HCT116 (cell line): ENCODE results near the gene KMT2E. TPM values are rescaled to one million over a fixed set of nuclear protein-coding genes. Genes with fewer than 3 reads are reported as not detected.

Source experiments
- ATAC-seq: fragments of 200-7000 bp; cut with Tn5 transposase; 2 replicates; pipeline ENCODE4 v1.9.1; 2020; ENCODE audit warnings: mild to moderate bottlenecking, moderate library complexity
- BruUV-seq: library from RNA; stranded (reverse); fragments of 400-500 nt; replicated peaks from 2 replicates; lab custom pipeline; 2021; lab: Mats Ljungman, UMichigan
- CTCF ChIA-PET: fragments of 300-600 bp; sonication (Branson Sonifier 250); formaldehyde crosslinking; loops from one replicate; lab custom pipeline; 2021; ENCODE audit warnings: antibody characterized with exemption; lab: Charles Lee
- POLR2A ChIA-PET: fragments of 300-600, 350-600 bp; sonication (Branson Sonifier 250); formaldehyde crosslinking; loops from one replicate; lab custom pipeline; 2021; ENCODE audit warnings: antibody characterized with exemption; lab: Charles Lee
- RAD21 ChIA-PET, 2 experiments: fragments of 300-600 bp; sonication (Branson Sonifier 250); formaldehyde crosslinking; loops; one replicate each; lab custom pipeline; 2023; ENCODE audit warnings: low total read pairs in 2 of 2; ENCODE audit not compliant: uncharacterized antibody in 2 of 2, unreplicated experiment in 2 of 2, low non-redundant PET in 1 of 2; lab: Charles Lee
- DNase-seq: peaks from one replicate; pipeline ENCODE4 v3.0.0-alpha.2; 2010; ENCODE audit warnings: low read depth, low spot score
- H2AFZ ChIP-seq: fragments of 200-600 bp; shearing (Covaris generic), sonication (generic); 2 replicates; pipeline ENCODE4 v1.6.1; 2017; ENCODE audit warnings: low read depth, mixed run types, mixed read lengths, antibody characterized with exemption, low read length; ENCODE audit not compliant: poor library complexity, severe bottlenecking
- H3K27ac ChIP-seq: 2 replicates; pipeline ENCODE4 v1.5.1; 2012; ENCODE audit warnings: low read depth, low read length
- H3K27me3 ChIP-seq: fragments of 200-600 bp; sonication (generic); 2 replicates; pipeline ENCODE4 v1.6.1; 2016; ENCODE audit warnings: mixed run types, low read length, mixed read lengths; ENCODE audit not compliant: insufficient read depth
- H3K36me3 ChIP-seq, 2 experiments: fragments of 200-500 bp in 1 of 2; fragments of 200-600 bp in 1 of 2; sonication (Bioruptor generic) in 1 of 2; sonication (generic) in 1 of 2; 2 replicates each; pipeline versions ENCODE4 v1.5.1 to v1.6.1; 2014 to 2016; ENCODE audit warnings: low read length in 2 of 2, inconsistent platforms in 1 of 2, mixed read lengths in 1 of 2, mixed run types in 1 of 2; ENCODE audit not compliant: insufficient read depth in 2 of 2, control insufficient read depth in 1 of 2
- H3K4me1 ChIP-seq, 2 experiments: fragments of 200-600 bp in 1 of 2; sonication (generic) in 1 of 2; 2 replicates each; pipeline versions ENCODE4 v1.5.1 to v1.6.1; 2012 to 2017; ENCODE audit warnings: low read length in 2 of 2, inconsistent platforms in 1 of 2, mild to moderate bottlenecking in 1 of 2, mixed read lengths in 1 of 2, mixed run types in 1 of 2, moderate library complexity in 1 of 2; ENCODE audit not compliant: insufficient read depth in 2 of 2, control insufficient read depth in 1 of 2
- H3K4me2 ChIP-seq: fragments of 200-600 bp; sonication (generic); 2 replicates; pipeline ENCODE4 v1.6.1; 2017; ENCODE audit warnings: mixed run types, low read length, mixed read lengths
- H3K4me3 ChIP-seq, 2 experiments: fragments of 200-600 bp in 1 of 2; sonication (generic) in 1 of 2; replicated peaks in 1 of 2; 2 replicates each; pipeline ENCODE4 v1.5.1; 2011 to 2016; ENCODE audit warnings: low read length in 2 of 2, control low read depth in 1 of 2, low read depth in 1 of 2, mild to moderate bottlenecking in 1 of 2, mixed read lengths in 1 of 2, mixed run types in 1 of 2
- H3K79me2 ChIP-seq: fragments of 200-600 bp; sonication (generic); 2 replicates; pipeline ENCODE4 v1.6.1; 2017; ENCODE audit warnings: mild to moderate bottlenecking, mixed run types, low read length, moderate library complexity, mixed read lengths; ENCODE audit not compliant: insufficient read depth
- H3K9ac ChIP-seq: fragments of 200-600 bp; sonication (generic); 2 replicates; pipeline ENCODE4 v1.6.1; 2016; ENCODE audit warnings: low read length, mixed read lengths
- H3K9me2 ChIP-seq: fragments of 200-600 bp; sonication (generic), shearing (Covaris generic); 2 replicates; pipeline ENCODE4 v1.6.1; 2017; ENCODE audit warnings: mixed run types, mild to moderate bottlenecking, moderate library complexity; ENCODE audit not compliant: insufficient read depth
- H3K9me3 ChIP-seq, 2 experiments: fragments of 200-500 bp in 1 of 2; fragments of 200-600 bp in 1 of 2; sonication (Bioruptor generic) in 1 of 2; sonication (generic) in 1 of 2; 2 replicates each; pipeline ENCODE4 v1.6.1; 2014 to 2017; ENCODE audit warnings: low read length in 2 of 2, mixed read lengths in 2 of 2, inconsistent platforms in 1 of 2, low read depth in 1 of 2, mild to moderate bottlenecking in 1 of 2, mixed run types in 1 of 2, moderate library complexity in 1 of 2; ENCODE audit not compliant: control insufficient read depth in 1 of 2, insufficient read depth in 1 of 2
- H4K20me1 ChIP-seq: fragments of 200-600 bp; sonication (generic), shearing (Covaris generic); 2 replicates; pipeline ENCODE4 v1.6.1; 2017; ENCODE audit warnings: mixed run types, mild to moderate bottlenecking, moderate library complexity; ENCODE audit not compliant: insufficient read depth
- EGR1 ChIP-seq: IDR thresholded peaks from 2 replicates; pipeline ENCODE4 v1.6.1; 2012; ENCODE audit warnings: low read depth
- ELF1 ChIP-seq: IDR thresholded peaks from 2 replicates; pipeline ENCODE4 v1.6.1; 2012; ENCODE audit warnings: low read depth, borderline replicate concordance
- FOSL1 ChIP-seq: IDR thresholded peaks from 2 replicates; pipeline ENCODE4 v1.6.1; 2012; ENCODE audit warnings: low read depth
- POLR2AphosphoS5 ChIP-seq: IDR thresholded peaks from 2 replicates; pipeline ENCODE4 v1.6.1; 2011; ENCODE audit warnings: mild to moderate bottlenecking, low read depth, low read length, moderate library complexity
- SP1 ChIP-seq: IDR thresholded peaks from 2 replicates; pipeline ENCODE4 v1.6.1; 2012; ENCODE audit warnings: low read depth
- ZBTB33 ChIP-seq: IDR thresholded peaks from 2 replicates; pipeline ENCODE4 v1.6.1; 2011; ENCODE audit warnings: mild to moderate bottlenecking, low read length, moderate library complexity; ENCODE audit not compliant: insufficient replicate concordance; ENCODE audit errors: extremely low read depth
- ZFX ChIP-seq: fragments of 450-650 bp; IDR thresholded peaks from 2 replicates; pipeline ENCODE4 v1.6.1; 2017
- ZNF274 ChIP-seq: fragments of 200-500 bp; sonication (Bioruptor generic); IDR thresholded peaks from 2 replicates; pipeline ENCODE4 v1.6.1; 2014; ENCODE audit warnings: mild to moderate bottlenecking, low read depth, low read length, inconsistent platforms
- intact Hi-C: fragments of 100-400 bp; cut with micrococcal nuclease; formaldehyde crosslinking; loops from 2 replicates; pipeline ENCODE4 v1.10.0; 2022
- total RNA-seq: library from RNA; stranded (reverse); gene quantifications from one replicate; pipeline ENCODE4 v1.2.1, GENCODE V29; 2021; ENCODE audit not compliant: unreplicated experiment
- TF ChIP-seq, protein P1 (sequence below): IDR thresholded peaks from 2 replicates; pipeline ENCODE4 v1.6.1; 2012; ENCODE audit warnings: low read depth

Gene KMT2E
- total RNA-seq, 1 experiment from 2014 or later = 39.8 TPM

GRCh38 chr7:105096306-105096705 lies 82.3 kb downstream of the KMT2E start:
- CTCF ChIA-PET = no interaction called here
- H3K27me3 ChIP-seq = no peaks in the 10 kb centered on the region
- RAD21 ChIA-PET = no interaction called here
- H3K4me1 ChIP-seq = no peaks in the 10 kb centered on the region
- H3K4me3 ChIP-seq = no peak overlapping the region
- H2AFZ ChIP-seq = no peak overlapping the region
- TF ChIP-seq POLR2AphosphoS5 (no peak), ELF1 (no peak), ZBTB33 (no peak), SP1 (no peak), ZNF274 (no peak), EGR1 (no peak), ZFX (no peak), FOSL1 (no peak)
- TF ChIP-seq, protein P1, sequence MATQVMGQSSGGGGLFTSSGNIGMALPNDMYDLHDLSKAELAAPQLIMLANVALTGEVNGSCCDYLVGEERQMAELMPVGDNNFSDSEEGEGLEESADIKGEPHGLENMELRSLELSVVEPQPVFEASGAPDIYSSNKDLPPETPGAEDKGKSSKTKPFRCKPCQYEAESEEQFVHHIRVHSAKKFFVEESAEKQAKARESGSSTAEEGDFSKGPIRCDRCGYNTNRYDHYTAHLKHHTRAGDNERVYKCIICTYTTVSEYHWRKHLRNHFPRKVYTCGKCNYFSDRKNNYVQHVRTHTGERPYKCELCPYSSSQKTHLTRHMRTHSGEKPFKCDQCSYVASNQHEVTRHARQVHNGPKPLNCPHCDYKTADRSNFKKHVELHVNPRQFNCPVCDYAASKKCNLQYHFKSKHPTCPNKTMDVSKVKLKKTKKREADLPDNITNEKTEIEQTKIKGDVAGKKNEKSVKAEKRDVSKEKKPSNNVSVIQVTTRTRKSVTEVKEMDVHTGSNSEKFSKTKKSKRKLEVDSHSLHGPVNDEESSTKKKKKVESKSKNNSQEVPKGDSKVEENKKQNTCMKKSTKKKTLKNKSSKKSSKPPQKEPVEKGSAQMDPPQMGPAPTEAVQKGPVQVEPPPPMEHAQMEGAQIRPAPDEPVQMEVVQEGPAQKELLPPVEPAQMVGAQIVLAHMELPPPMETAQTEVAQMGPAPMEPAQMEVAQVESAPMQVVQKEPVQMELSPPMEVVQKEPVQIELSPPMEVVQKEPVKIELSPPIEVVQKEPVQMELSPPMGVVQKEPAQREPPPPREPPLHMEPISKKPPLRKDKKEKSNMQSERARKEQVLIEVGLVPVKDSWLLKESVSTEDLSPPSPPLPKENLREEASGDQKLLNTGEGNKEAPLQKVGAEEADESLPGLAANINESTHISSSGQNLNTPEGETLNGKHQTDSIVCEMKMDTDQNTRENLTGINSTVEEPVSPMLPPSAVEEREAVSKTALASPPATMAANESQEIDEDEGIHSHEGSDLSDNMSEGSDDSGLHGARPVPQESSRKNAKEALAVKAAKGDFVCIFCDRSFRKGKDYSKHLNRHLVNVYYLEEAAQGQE = no peak
- TF ChIP-seq, all 23 proteins: peak for 0
- Histone ChIP-seq H3K36me3 (peaks cover 0 to 2% of the 10 kb centered on the region in 2 experiments; a peak in 1 of 4 replicates), H3K79me2 (no peaks in the 10 kb centered on the region; the same call in 1 of the 2 replicates), H3K27ac (no peak overlapping the region), H3K9me3 (no peaks in the 10 kb centered on the region), H4K20me1 (no peaks in the 10 kb centered on the region), H3K9me2 (no peaks in the 10 kb centered on the region), H3K4me2 (no peak overlapping the region), H3K9ac (no peak overlapping the region)
- intact Hi-C loops = no loop called here
- POLR2A ChIA-PET = no interaction called here
- no peak for ATAC-seq
- DNase-seq = no peak
- BruUV-seq = no TSS peak
